Neural progenitor cell (in vitro differentiated cells): ENCODE data around the gene TTC39C. TPM values are rescaled to one million over a fixed set of nuclear protein-coding genes. Genes with fewer than 3 reads are reported as not detected.
A peak's percentile ranks its signal among the peaks of the same experiment; 100 is the strongest.

Source experiments
- DNase-seq: peaks from one replicate; pipeline ENCODE4 v3.0.0-alpha.2; 2016; ENCODE audit warnings: low spot score
- H2AFZ ChIP-seq: fragments of 200-600 bp; sonication (generic); replicated peaks from 2 replicates; pipeline ENCODE4 v1.6.1; 2016; ENCODE audit warnings: antibody characterized with exemption
- H3F3A ChIP-seq: fragments of 200-600 bp; sonication (generic); 2 replicates; pipeline ENCODE4 v1.6.1; 2016; ENCODE audit warnings: antibody characterized with exemption, low read depth
- H3K27ac ChIP-seq: fragments of 200-600 bp; sonication (generic); 2 replicates; pipeline ENCODE4 v1.5.1; 2016; ENCODE audit warnings: mild to moderate bottlenecking
- H3K27me3 ChIP-seq: fragments of 200-600 bp; sonication (generic); 2 replicates; pipeline ENCODE4 v1.6.1; 2016; ENCODE audit warnings: mild to moderate bottlenecking, moderate library complexity
- H3K36me3 ChIP-seq: fragments of 200-600 bp; sonication (generic); 2 replicates; pipeline ENCODE4 v1.5.1; 2016
- H3K4me1 ChIP-seq: fragments of 200-600 bp; sonication (generic); 2 replicates; pipeline ENCODE4 v1.6.1; 2016; ENCODE audit warnings: mixed run types
- H3K4me2 ChIP-seq: fragments of 200-600 bp; sonication (generic); 2 replicates; pipeline ENCODE4 v1.6.1; 2016
- H3K4me3 ChIP-seq: fragments of 200-600 bp; sonication (generic); 2 replicates; pipeline ENCODE4 v1.5.1; 2016
- H3K79me2 ChIP-seq: fragments of 200-600 bp; sonication (generic); 2 replicates; pipeline ENCODE4 v1.6.1; 2016; ENCODE audit warnings: low read depth
- H3K9ac ChIP-seq: fragments of 200-600 bp; sonication (generic); 2 replicates; pipeline ENCODE4 v1.6.1; 2016
- H3K9me3 ChIP-seq: fragments of 200-600 bp; sonication (generic); 2 replicates; pipeline ENCODE4 v1.5.1; 2016; ENCODE audit warnings: low read depth
- H4K20me1 ChIP-seq: fragments of 200-600 bp; sonication (generic); 2 replicates; pipeline ENCODE4 v1.6.1; 2016; ENCODE audit warnings: low read depth
- H3K27ac Mint-ChIP-seq: 3 replicates; pipeline ENCODE4 v1.8.0; 2021; ENCODE audit warnings: mixed read lengths
- H3K27me3 Mint-ChIP-seq: 2 replicates; pipeline ENCODE4 v1.8.0; 2022; ENCODE audit warnings: low read depth, mild to moderate bottlenecking, inconsistent platforms, moderate library complexity, mixed read lengths; ENCODE audit not compliant: insufficient read depth
- H3K36me3 Mint-ChIP-seq: 3 replicates; pipeline ENCODE4 v1.8.0; 2021; ENCODE audit warnings: mixed read lengths
- H3K4me1 Mint-ChIP-seq: 3 replicates; pipeline ENCODE4 v1.8.0; 2021; ENCODE audit warnings: mixed read lengths
- H3K4me3 Mint-ChIP-seq: 3 replicates; pipeline ENCODE4 v1.8.0; 2021; ENCODE audit warnings: mild to moderate bottlenecking, moderate library complexity, mixed read lengths
- H3K9me3 Mint-ChIP-seq: 3 replicates; pipeline ENCODE4 v1.8.0; 2020; ENCODE audit warnings: mixed read lengths
- CTCF ChIP-seq: fragments of 200-600 bp; sonication (generic); IDR thresholded peaks from 2 replicates; pipeline ENCODE4 v1.5.1; 2017; ENCODE audit warnings: antibody characterized with exemption, mild to moderate bottlenecking
- EZH2 ChIP-seq: fragments of 200-600 bp; sonication (generic); IDR thresholded peaks from 2 replicates; pipeline ENCODE4 v1.6.1; 2017; ENCODE audit warnings: antibody characterized with exemption, mild to moderate bottlenecking, moderate library complexity
- EZH2phosphoT487 ChIP-seq: fragments of 200-600 bp; sonication (generic); IDR thresholded peaks from 2 replicates; pipeline ENCODE4 v1.6.1; 2017; ENCODE audit warnings: antibody characterized with exemption
- small RNA-seq: library from RNA; depleted of rRNA; stranded (forward); fragments of <200 nt; gene quantifications from one replicate; pipeline ENCODE3, GENCODE V24; 2015
- total RNA-seq: library from RNA; depleted of rRNA; stranded (reverse); fragments of >200 nt; gene quantifications from 2 replicates; pipeline ENCODE4 v1.2.3, GENCODE V29; 2015; ENCODE audit warnings: low replicate concordance

The TTC39C gene
- total RNA-seq, 1 donor from 2014 or later = 27.6 TPM

GRCh38 chr18:24180048-24180447 lies 165.5 kb downstream of the TTC39C start:
- DNase-seq = no peak
- Mint-ChIP-seq H3K27me3 (no peaks in the 10 kb centered on the region), H3K4me1 (peaks cover 19% of the 10 kb centered on the region), H3K36me3 (peaks cover 13% of the 10 kb centered on the region), H3K4me3 (no peak overlapping the region), H3K9me3 (no peaks in the 10 kb centered on the region), H3K27ac (no peak overlapping the region)
- Histone ChIP-seq H3K27me3 (no peaks in the 10 kb centered on the region), H3K27ac (no peak overlapping the region), H3K9me3 (no peaks in the 10 kb centered on the region), H3K9ac (no peak overlapping the region), H2AFZ (no peak overlapping the region), H3K36me3 (no peaks in the 10 kb centered on the region), H4K20me1 (no peaks in the 10 kb centered on the region), H3K4me2 (no peak overlapping the region), H3F3A (peaks cover 8% of the 10 kb centered on the region), H3K4me1 (peaks cover 5% of the 10 kb centered on the region), H3K79me2 (no peaks in the 10 kb centered on the region), H3K4me3 (no peak overlapping the region)
- TF ChIP-seq EZH2phosphoT487 (no peak), CTCF (no peak), EZH2 (no peak)

- Histone ChIP-seq H3K36me3 (no peaks in the 10 kb centered on the region), H3K4me3 (no peak overlapping the region), H3K9me3 (no peaks in the 10 kb centered on the region), H3K27me3 (no peaks in the 10 kb centered on the region), H3K27ac (no peak overlapping the region), H3K9ac (no peak overlapping the region), H3K4me1 (peaks cover 5% of the 10 kb centered on the region), H3K4me2 (no peak overlapping the region), H4K20me1 (no peaks in the 10 kb centered on the region), H3K79me2 (no peaks in the 10 kb centered on the region), H2AFZ (no peak overlapping the region), H3F3A (peaks cover 6% of the 10 kb centered on the region)
- TF ChIP-seq EZH2phosphoT487 (no peak), CTCF (no peak), EZH2 (no peak)
- peaks cover 13% of the 10 kb centered on the region for H3K36me3 Mint-ChIP-seq
- peaks cover 17% of the 10 kb centered on the region for H3K4me1 Mint-ChIP-seq
- H3K4me3 Mint-ChIP-seq = no peak overlapping the region
- no peaks in the 10 kb centered on the region for H3K9me3 Mint-ChIP-seq
- H3K27me3 Mint-ChIP-seq = no peaks in the 10 kb centered on the region
- DNase-seq = no peak
- H3K27ac Mint-ChIP-seq = no peak overlapping the region
Measured at GRCh38 chr18:24181806-24182205, 167.3 kb downstream of the TTC39C start.

Small RNA genes lying within 50 kb of the gene (small RNA-seq; reads per million reads assigned to genes)
- gene RF00017 = not detected
- gene RNA5SP452 = 0.11 reads per million
- gene RNU5A-6P = 12.8 reads per million, percentile 96 among the genes with 10 or more reads in this experiment

Other genes starting within 250 kb of the TTC39C start
- gene CABYR, start 124.3 kb downstream of the TTC39C start, total RNA-seq = 12.0 and 14.2 TPM in 2 replicates